ENCODE measurements around the gene VIL1. TPM values are rescaled to one million over a fixed set of nuclear protein-coding genes. Genes with fewer than 3 reads are reported as not detected.

Gene VIL1
- total RNA-seq, 1 experiment from 2014 or later = 0.49 TPM

DNA sequence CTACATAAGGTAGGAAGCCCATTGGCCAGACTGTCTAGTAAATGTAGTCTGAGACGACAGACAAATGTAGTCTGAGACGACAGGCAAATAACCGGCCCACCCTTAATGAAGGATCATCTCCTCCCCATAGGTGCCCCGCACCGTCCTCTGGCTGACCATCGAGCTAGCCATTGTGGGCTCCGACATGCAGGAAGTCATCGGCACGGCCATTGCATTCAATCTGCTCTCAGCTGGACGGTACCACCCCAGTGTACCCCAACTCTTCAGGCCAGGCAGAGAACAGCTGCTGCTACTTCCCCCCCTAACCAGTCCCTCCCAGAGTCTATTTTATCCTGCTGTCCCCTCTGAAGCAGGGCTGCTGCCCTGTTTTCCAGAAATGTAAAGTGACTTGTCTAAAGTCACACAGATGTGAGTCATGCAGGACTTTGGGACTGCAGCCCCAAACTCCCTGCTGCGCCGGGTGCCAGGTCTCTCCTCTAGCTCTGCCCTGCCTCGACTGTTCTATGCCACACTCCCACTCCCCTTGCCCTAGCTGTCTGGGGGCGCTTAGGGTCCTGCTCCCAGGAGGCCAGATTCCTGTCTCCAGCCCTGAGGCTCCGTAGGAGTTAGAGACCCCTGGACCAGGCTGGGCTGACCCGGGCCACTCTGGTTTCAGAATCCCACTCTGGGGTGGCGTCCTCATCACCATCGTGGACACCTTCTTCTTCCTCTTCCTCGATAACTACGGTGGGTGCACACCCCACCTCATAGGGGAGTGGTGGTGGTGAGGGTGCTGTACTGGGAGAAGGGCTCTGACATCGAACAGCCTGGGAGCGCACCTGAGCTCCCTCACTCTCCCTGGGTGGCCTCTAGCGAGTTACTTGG lies 32.2 kb upstream of the VIL1 start:
- Histone ChIP-seq H3K9me2 (ENCODE audit: insufficient read depth) (no peaks in the 10 kb centered on the region), H3K4me1 (ENCODE audit: control insufficient read depth in 1 of 2, insufficient read depth in 2 of 2, low read length in 2 of 2) (peaks cover 0 to 8% of the 10 kb centered on the region in 2 experiments; a peak in 2 of 4 replicates), H3K27me3 (ENCODE audit: insufficient read depth, low read length) (no peaks in the 10 kb centered on the region), H3K4me2 (ENCODE audit: low read length) (no peak overlapping the region), H3K36me3 (ENCODE audit: control insufficient read depth in 1 of 2, insufficient read depth in 2 of 2, low read length in 2 of 2) (no peaks in the 10 kb centered on the region), H3K9me3 (ENCODE audit: control insufficient read depth in 1 of 2, insufficient read depth in 1 of 2, low read depth in 1 of 2, low read length in 2 of 2) (no peaks in the 10 kb centered on the region), H3K79me2 (ENCODE audit: insufficient read depth, low read length) (no peaks in the 10 kb centered on the region), H3K9ac (ENCODE audit: low read length) (no peak overlapping the region), H3K4me3 (replicated peaks in 1 of 2; ENCODE audit: low read depth in 1 of 2, low read length in 2 of 2) (no peak overlapping the region), H3K27ac (ENCODE audit: low read depth, low read length) (no peak overlapping the region), H4K20me1 (ENCODE audit: insufficient read depth) (no peaks in the 10 kb centered on the region), H2AFZ (ENCODE audit: low read depth, low read length, poor library complexity, severe bottlenecking) (no peak overlapping the region)
- ChIA-PET CTCF (no interaction called here), RAD21 (ENCODE audit: low non-redundant PET in 1 of 2, low total read pairs in 2 of 2, uncharacterized antibody in 2 of 2, unreplicated experiment in 2 of 2) (no interaction called here), POLR2A (no interaction called here)
- TF ChIP-seq FOSL1 (IDR thresholded peaks at IDR 0.05; ENCODE audit: low read depth) = no peak
- TF ChIP-seq EZH2 (IDR thresholded peaks at IDR 0.05) = no peak
- TF ChIP-seq ZFX (IDR thresholded peaks at IDR 0.05) = no peak
- no peak for TF ChIP-seq EZH2phosphoT487 (IDR thresholded peaks at IDR 0.05; ENCODE audit: borderline replicate concordance)
- no peak for TF ChIP-seq CBX3 (IDR thresholded peaks at IDR 0.05; ENCODE audit: low read depth)
- TF ChIP-seq JUND (IDR thresholded peaks at IDR 0.05) = no peak
- TF ChIP-seq SP1 (IDR thresholded peaks at IDR 0.05; ENCODE audit: low read depth) = no peak
- no peak for TF ChIP-seq TCF7L2 (IDR thresholded peaks at IDR 0.05; ENCODE audit: borderline replicate concordance, extremely low read depth, insufficient read depth, insufficient read length)
- no peak for TF ChIP-seq SRF (IDR thresholded peaks at IDR 0.05; ENCODE audit: low read depth)
- TF ChIP-seq POLR2AphosphoS5 (IDR thresholded peaks at IDR 0.05; ENCODE audit: low read depth, low read length) = no peak
- TF ChIP-seq EGR1 (IDR thresholded peaks at IDR 0.05; ENCODE audit: low read depth) = no peak
- TF ChIP-seq ZNF274 (IDR thresholded peaks at IDR 0.05; ENCODE audit: low read depth, low read length) = no peak
- TF ChIP-seq, protein P1, sequence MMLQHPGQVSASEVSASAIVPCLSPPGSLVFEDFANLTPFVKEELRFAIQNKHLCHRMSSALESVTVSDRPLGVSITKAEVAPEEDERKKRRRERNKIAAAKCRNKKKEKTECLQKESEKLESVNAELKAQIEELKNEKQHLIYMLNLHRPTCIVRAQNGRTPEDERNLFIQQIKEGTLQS (IDR thresholded peaks at IDR 0.05) = no peak
- no peak for TF ChIP-seq YY1 (IDR thresholded peaks at IDR 0.05; ENCODE audit: extremely low read depth, insufficient replicate concordance, low read depth, low read length)
- no peak for TF ChIP-seq POLR2A (IDR thresholded peaks at IDR 0.05; ENCODE audit: borderline replicate concordance, extremely low read depth, insufficient read depth, insufficient read length)
- intact Hi-C loops (cut with micrococcal nuclease) = no loop called here
- DNase-seq (ENCODE audit: low read depth, low spot score) = no peak
- no TSS peak for BruUV-seq (replicated peaks)
- no peak for ATAC-seq
